Keratinocyte (primary cell): ENCODE measurements around the gene B4GALNT4. TPM values are rescaled to one million over a fixed set of nuclear protein-coding genes. Genes with fewer than 3 reads are reported as not detected.
"Not testable (repeated sequence)": the region's sequence is repeated elsewhere in the genome, so short reads cannot be mapped to it uniquely, and the experiment has no call there.

Source experiments
- DNase-seq: peaks from one replicate; pipeline ENCODE4 v3.0.0-alpha.2; 2011; ENCODE audit warnings: low read depth, missing footprints, low spot score
- FAIRE-seq: peaks from 2 replicates; lab custom pipeline; 2011; peaks lifted over from hg19 to GRCh38; lab: Jason Lieb, UNC
- H2AFZ ChIP-seq: 2 replicates; pipeline ENCODE4 v1.6.0; 2012; ENCODE audit warnings: low read length, control low read depth, inconsistent platforms; ENCODE audit not compliant: control insufficient read depth
- H3K27ac ChIP-seq: 2 replicates; pipeline ENCODE4 v1.5.1; 2011; ENCODE audit warnings: low read length; ENCODE audit not compliant: control insufficient read depth, insufficient read depth
- H3K27me3 ChIP-seq: 3 replicates; pipeline ENCODE4 v1.6.0; 2011; ENCODE audit warnings: low read length; ENCODE audit not compliant: control insufficient read depth, insufficient read depth; ENCODE audit errors: extremely low read depth
- H3K36me3 ChIP-seq, 2 experiments: 2 replicates in 1 of 2; 3 replicates in 1 of 2; pipeline ENCODE4 v1.5.1; 2011; ENCODE audit warnings: low read length in 2 of 2, mild to moderate bottlenecking in 1 of 2; ENCODE audit not compliant: control insufficient read depth in 2 of 2, insufficient read depth in 2 of 2; ENCODE audit errors: extremely low read depth in 1 of 2
- H3K4me1 ChIP-seq: 3 replicates; pipeline ENCODE4 v1.5.1; 2011; ENCODE audit warnings: low read length; ENCODE audit not compliant: control insufficient read depth, insufficient read depth; ENCODE audit errors: extremely low read depth
- H3K4me2 ChIP-seq: 3 replicates; pipeline ENCODE4 v1.6.0; 2011; ENCODE audit warnings: low read depth, low read length; ENCODE audit not compliant: control insufficient read depth, insufficient read depth; ENCODE audit errors: extremely low read depth
- H3K4me3 ChIP-seq, 3 experiments: fragments of 200-600 bp in 1 of 3; sonication (generic) in 1 of 3; 2 replicates in 2 of 3; 3 replicates in 1 of 3; pipeline ENCODE4 v1.5.1; 2011 to 2016; ENCODE audit warnings: low read length in 3 of 3, mild to moderate bottlenecking in 3 of 3, control low read depth in 2 of 3, inconsistent platforms in 1 of 3, low read depth in 1 of 3, mixed read lengths in 1 of 3, mixed run types in 1 of 3, moderate library complexity in 1 of 3; ENCODE audit not compliant: control insufficient read depth in 2 of 3, insufficient read depth in 2 of 3; ENCODE audit errors: extremely low read depth in 1 of 3
- H3K79me2 ChIP-seq: 2 replicates; pipeline ENCODE4 v1.6.0; 2012; ENCODE audit warnings: low read length; ENCODE audit not compliant: control insufficient read depth, insufficient read depth
- H3K9ac ChIP-seq: 3 replicates; pipeline ENCODE4 v1.6.0; 2011; ENCODE audit warnings: low read length; ENCODE audit not compliant: control insufficient read depth, insufficient read depth; ENCODE audit errors: extremely low read depth
- H3K9me1 ChIP-seq: 3 replicates; pipeline ENCODE4 v1.6.0; 2011; ENCODE audit warnings: low read length; ENCODE audit not compliant: control insufficient read depth, insufficient read depth; ENCODE audit errors: extremely low read depth
- H3K9me3 ChIP-seq: 2 replicates; pipeline ENCODE4 v1.5.1; 2012; ENCODE audit warnings: low read depth, low read length; ENCODE audit not compliant: control insufficient read depth
- H4K20me1 ChIP-seq: 3 replicates; pipeline ENCODE4 v1.6.0; 2011; ENCODE audit warnings: low read length; ENCODE audit not compliant: control insufficient read depth, insufficient read depth; ENCODE audit errors: extremely low read depth
- CTCF ChIP-seq, 3 experiments: IDR thresholded peaks in 1 of 3; conservative IDR thresholded peaks in 1 of 3; optimal IDR thresholded peaks in 1 of 3; 2 replicates in 2 of 3; 3 replicates in 1 of 3; pipeline versions ENCODE3 to v1.5.1; 2011; ENCODE audit warnings: low read length in 3 of 3, mild to moderate bottlenecking in 3 of 3, moderate library complexity in 2 of 3, control low read depth in 1 of 3, inconsistent platforms in 1 of 3; ENCODE audit not compliant: insufficient read depth in 2 of 3; ENCODE audit errors: extremely low read depth in 1 of 3
- EZH2 ChIP-seq: IDR thresholded peaks from one replicate; pipeline ENCODE4 v1.6.1; 2012; ENCODE audit warnings: inconsistent platforms, mild to moderate bottlenecking, low read length, moderate library complexity
- dilution Hi-C: fragments of 300-500 bp; cut with MboI; formaldehyde crosslinking; loops from one replicate; pipeline ENCODE4 v1.7.0; 2020; ENCODE audit warnings: low sequenced_read_pairs; ENCODE audit not compliant: extremely low pct_ligation_motif_present
- polyA plus RNA-seq, 5 experiments: library from polyadenylated mRNA; depleted of rRNA in 3 of 5; stranded (reverse) in 3 of 5; stranded (forward) in 1 of 5; unstranded in 1 of 5; fragments of >200 nt; gene quantifications; 1 replicate in 1 of 5; 2 replicates in 3 of 5; 3 replicates in 1 of 5; pipeline versions ENCODE4 v1.2.1 to v1.2.3, GENCODE V29; 2011 to 2012; ENCODE audit warnings: missing spikeins in 2 of 5, low read depth in 1 of 5, low replicate concordance in 1 of 5

B4GALNT4 gene
- polyA plus RNA-seq, 1 donor (not counting 4 experiments of a cell fraction or from before 2014, with no cell fraction given), result 7.3 TPM

- H4K20me1 ChIP-seq, H3K9ac ChIP-seq, H3K4me2 ChIP-seq, H2AFZ ChIP-seq, H3K4me3 ChIP-seq, H3K36me3 ChIP-seq, dilution Hi-C loops, DNase-seq, H3K79me2 ChIP-seq, FAIRE-seq, H3K27me3 ChIP-seq, H3K9me3 ChIP-seq, H3K27ac ChIP-seq, H3K9me1 ChIP-seq: not testable (repeated sequence)
- peaks cover 17% of the 10 kb centered on the region for H3K4me1 ChIP-seq
These were observed 42.2 kb downstream of the B4GALNT4 start for GRCh38 chr11:411520-411919.

DNA sequence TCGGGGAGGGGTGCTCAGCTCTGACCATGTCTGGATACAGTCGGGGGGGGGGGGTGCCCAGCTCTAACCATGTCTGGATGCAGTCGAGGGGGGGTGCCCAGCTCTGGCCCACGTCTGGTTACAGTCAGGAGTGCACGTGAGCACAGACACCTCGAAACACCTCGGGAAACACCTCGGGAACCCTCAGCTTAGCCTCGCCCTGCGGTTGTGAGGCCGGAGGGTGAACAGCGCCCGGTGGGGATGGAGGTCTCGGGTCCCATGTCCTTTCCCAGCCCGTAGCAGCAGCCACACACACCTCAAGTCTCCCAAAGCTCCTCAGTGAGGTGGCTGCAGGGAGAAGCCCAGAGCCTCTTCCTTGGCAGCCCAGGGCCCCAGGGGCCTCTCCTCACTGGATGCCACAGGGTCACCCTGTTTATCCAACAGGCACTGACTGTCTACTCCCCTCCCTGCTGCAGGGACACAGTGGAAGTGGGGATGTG is 43.4 kb downstream of the B4GALNT4 start:
- H3K27me3 ChIP-seq, result peaks cover 4% of the 10 kb centered on the region
- peaks cover 7% of the 10 kb centered on the region for H4K20me1 ChIP-seq
- H3K4me3 ChIP-seq, result no peak overlapping the region
- H3K79me2 ChIP-seq, result no peaks in the 10 kb centered on the region
- H3K36me3 ChIP-seq, result peaks cover 0 to 4% of the 10 kb centered on the region in 2 experiments
- H3K4me2 ChIP-seq, result no peak overlapping the region
- TF ChIP-seq EZH2 (no peak), CTCF (optimal IDR thresholded peaks at IDR 0.05 in 1 of 3, IDR thresholded peaks at IDR 0.05 in 1 of 3, conservative IDR thresholded peaks at IDR 0.05 in 1 of 3; ENCODE audit: extremely low read depth in 1 of 3, insufficient read depth in 2 of 3, low read length in 3 of 3) (no peak)
- H3K27ac ChIP-seq, result no peak overlapping the region
- no peaks in the 10 kb centered on the region for H3K9me3 ChIP-seq
- peaks cover 19% of the 10 kb centered on the region for H3K4me1 ChIP-seq
- dilution Hi-C loops, result no loop called here
- H3K9me1 ChIP-seq, result no peaks in the 10 kb centered on the region
- no peak for FAIRE-seq
- H3K9ac ChIP-seq, result no peak overlapping the region
- no peak overlapping the region for H2AFZ ChIP-seq
- no peak for DNase-seq
